Smooth muscle cell (in vitro differentiated cells): ENCODE measurements around the gene GSTM2. TPM values are rescaled to one million over a fixed set of nuclear protein-coding genes. Genes with fewer than 3 reads are reported as not detected.

Source experiments
- DNase-seq: peaks from one replicate; lab custom pipeline; 2025; ENCODE audit not compliant: unreplicated experiment; lab: John Stamatoyannopoulos, UW
- H2AFZ ChIP-seq: fragments of 200-600 bp; sonication (generic); 2 replicates; pipeline ENCODE4 v1.6.0; 2016; ENCODE audit warnings: antibody characterized with exemption, low read depth, mild to moderate bottlenecking
- H3F3A ChIP-seq: fragments of 200-600 bp; sonication (generic); 2 replicates; pipeline ENCODE4 v1.6.0; 2017; ENCODE audit warnings: antibody characterized with exemption, low read depth
- H3K27ac ChIP-seq: fragments of 200-600 bp; sonication (generic); 2 replicates; pipeline ENCODE4 v1.5.1; 2016; ENCODE audit warnings: low read depth, mild to moderate bottlenecking
- H3K27me3 ChIP-seq: fragments of 200-600 bp; sonication (generic); 2 replicates; pipeline ENCODE4 v1.6.1; 2016; ENCODE audit warnings: low read depth, mild to moderate bottlenecking
- H3K36me3 ChIP-seq: fragments of 200-600 bp; sonication (generic); 2 replicates; pipeline ENCODE4 v1.5.1; 2016; ENCODE audit warnings: low read depth
- H3K4me1 ChIP-seq: fragments of 200-600 bp; sonication (generic); 2 replicates; pipeline ENCODE4 v1.5.1; 2016; ENCODE audit warnings: low read depth
- H3K4me2 ChIP-seq: fragments of 200-600 bp; sonication (generic); 2 replicates; pipeline ENCODE4 v1.6.0; 2016; ENCODE audit warnings: mild to moderate bottlenecking
- H3K4me3 ChIP-seq: fragments of 200-600 bp; sonication (generic); 2 replicates; pipeline ENCODE4 v1.5.1; 2016; ENCODE audit warnings: mild to moderate bottlenecking
- H3K79me2 ChIP-seq: fragments of 200-600 bp; sonication (generic); 2 replicates; pipeline ENCODE4 v1.6.0; 2016; ENCODE audit warnings: low read depth, mild to moderate bottlenecking
- H3K9ac ChIP-seq: fragments of 200-600 bp; sonication (generic); 2 replicates; pipeline ENCODE4 v1.6.0; 2016; ENCODE audit warnings: low read depth
- H3K9me3 ChIP-seq: fragments of 200-600 bp; sonication (generic); replicated peaks from 2 replicates; pipeline ENCODE4 v1.5.1; 2016; ENCODE audit warnings: low read depth
- H4K20me1 ChIP-seq: fragments of 200-600 bp; sonication (generic); 2 replicates; pipeline ENCODE4 v1.6.0; 2016; ENCODE audit warnings: low read depth
- WGBS: methylation state at CpG from one replicate; pipeline ENCODE4 v1.1.7; 2016; ENCODE audit warnings: low lambda C conversion rate; 5-methylcytosine and 5-hydroxymethylcytosine counted together
- polyA plus RNA-seq: library from polyadenylated mRNA; unstranded; fragments of >200 nt; fragmentation: Nextera tagmentation; extraction: Ambion mirVana; gene quantifications from 2 replicates; pipeline ENCODE4 v1.2.1, GENCODE V29; 2016
- total RNA-seq: library from RNA; depleted of rRNA; stranded (reverse); fragments of >200 nt; gene quantifications from 2 replicates; pipeline ENCODE4 v1.2.3, GENCODE V29; 2014
- TF ChIP-seq, protein P1 (sequence below): fragments of 200-600 bp; sonication (generic); IDR thresholded peaks from 2 replicates; pipeline ENCODE4 v1.5.1; 2017; ENCODE audit warnings: borderline replicate concordance, mild to moderate bottlenecking, antibody characterized with exemption; ENCODE audit not compliant: insufficient read depth, poor library complexity, severe bottlenecking

GSTM2 gene
- total and polyA plus RNA-seq, 2 experiments from 2014 or later, result 30.3 to 43.8 TPM

DNA sequence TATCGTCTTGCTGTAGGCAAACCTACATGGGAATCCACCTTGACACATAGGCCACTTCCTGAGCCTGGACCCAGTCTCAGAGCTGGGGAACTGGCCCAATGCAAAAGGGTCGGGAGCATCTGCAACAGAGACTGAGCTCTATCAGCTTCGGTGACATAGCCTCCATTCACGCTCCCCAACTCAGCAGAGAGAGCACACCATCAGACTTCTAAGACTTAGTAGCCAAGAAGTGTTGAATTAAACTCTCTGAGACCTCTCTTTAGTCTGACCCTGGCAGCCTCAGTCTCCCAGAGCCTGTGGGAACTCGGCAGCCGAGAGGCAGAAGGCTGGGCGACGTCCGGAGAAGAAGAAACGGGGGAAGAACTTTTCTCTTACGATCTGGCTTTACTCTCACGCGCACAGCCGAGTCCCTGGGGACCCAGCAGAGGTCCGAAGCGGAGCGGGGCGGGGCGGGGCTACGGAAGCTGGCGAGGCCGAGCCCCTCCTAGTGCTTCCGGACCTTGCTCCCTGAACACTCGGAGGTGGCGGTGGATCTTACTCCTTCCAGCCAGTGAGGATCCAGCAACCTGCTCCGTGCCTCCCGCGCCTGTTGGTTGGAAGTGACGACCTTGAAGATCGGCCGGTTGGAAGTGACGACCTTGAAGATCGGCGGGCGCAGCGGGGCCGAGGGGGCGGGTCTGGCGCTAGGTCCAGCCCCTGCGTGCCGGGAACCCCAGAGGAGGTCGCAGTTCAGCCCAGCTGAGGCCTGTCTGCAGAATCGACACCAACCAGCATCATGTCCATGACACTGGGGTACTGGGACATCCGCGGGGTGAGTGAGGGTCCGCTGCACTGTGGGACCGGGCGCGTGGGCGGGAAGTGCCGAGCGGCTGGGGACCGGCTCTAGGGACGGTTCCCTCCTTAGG lies 12.0 kb upstream of the GSTM2 start, which contains the start of gene GSTM4:
Gene GSTM4 (plus strand): TSS at position 485 of the 905 bp plus-strand sequence. CDS start 291 bp downstream, at position 776.
- peak within 1 kb of the TSS; percentile 86 for H2AFZ ChIP-seq
- H3F3A ChIP-seq, result no peaks in the 10 kb centered on the region
- H3K27ac ChIP-seq, result peak within 1 kb of the TSS; percentile 36
- WGBS, result 4% methylated on average over 54 of the region's 54 CpGs
- TF ChIP-seq, protein P1, sequence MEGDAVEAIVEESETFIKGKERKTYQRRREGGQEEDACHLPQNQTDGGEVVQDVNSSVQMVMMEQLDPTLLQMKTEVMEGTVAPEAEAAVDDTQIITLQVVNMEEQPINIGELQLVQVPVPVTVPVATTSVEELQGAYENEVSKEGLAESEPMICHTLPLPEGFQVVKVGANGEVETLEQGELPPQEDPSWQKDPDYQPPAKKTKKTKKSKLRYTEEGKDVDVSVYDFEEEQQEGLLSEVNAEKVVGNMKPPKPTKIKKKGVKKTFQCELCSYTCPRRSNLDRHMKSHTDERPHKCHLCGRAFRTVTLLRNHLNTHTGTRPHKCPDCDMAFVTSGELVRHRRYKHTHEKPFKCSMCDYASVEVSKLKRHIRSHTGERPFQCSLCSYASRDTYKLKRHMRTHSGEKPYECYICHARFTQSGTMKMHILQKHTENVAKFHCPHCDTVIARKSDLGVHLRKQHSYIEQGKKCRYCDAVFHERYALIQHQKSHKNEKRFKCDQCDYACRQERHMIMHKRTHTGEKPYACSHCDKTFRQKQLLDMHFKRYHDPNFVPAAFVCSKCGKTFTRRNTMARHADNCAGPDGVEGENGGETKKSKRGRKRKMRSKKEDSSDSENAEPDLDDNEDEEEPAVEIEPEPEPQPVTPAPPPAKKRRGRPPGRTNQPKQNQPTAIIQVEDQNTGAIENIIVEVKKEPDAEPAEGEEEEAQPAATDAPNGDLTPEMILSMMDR, result no peak
- H4K20me1 ChIP-seq, result no peaks in the 10 kb centered on the region
- peak within 1 kb of the TSS; percentile 89 for H3K4me2 ChIP-seq
- DNase-seq, result peak; percentile 58
- no peaks in the 10 kb centered on the region for H3K4me1 ChIP-seq
- H3K27me3 ChIP-seq, result peaks cover 16% of the 10 kb centered on the region
- no peaks in the 10 kb centered on the region for H3K9me3 ChIP-seq
- H3K4me3 ChIP-seq, result peak within 1 kb of the TSS; percentile 68
- H3K36me3 ChIP-seq, result no peaks in the 10 kb centered on the region
- H3K79me2 ChIP-seq, result no peaks in the 10 kb centered on the region
- H3K9ac ChIP-seq, result peak within 1 kb of the TSS; percentile 36

- H3K4me2 ChIP-seq, result no peak overlapping the region
- H4K20me1 ChIP-seq, result no peaks in the 10 kb centered on the region
- no peaks in the 10 kb centered on the region for H3K36me3 ChIP-seq
- no peak overlapping the region for H3K27ac ChIP-seq
- no peak overlapping the region for H3K4me3 ChIP-seq
- TF ChIP-seq, protein P1, result no peak
- no peaks in the 10 kb centered on the region for H3F3A ChIP-seq
- peaks cover under 1% of the 10 kb centered on the region for H3K27me3 ChIP-seq
- no peaks in the 10 kb centered on the region for H3K9me3 ChIP-seq
- no peaks in the 10 kb centered on the region for H3K79me2 ChIP-seq
- no peak overlapping the region for H2AFZ ChIP-seq
- 100% methylated on average over 4 of the region's 4 CpGs for WGBS
- no peak overlapping the region for H3K9ac ChIP-seq
- DNase-seq, result no peak
- no peaks in the 10 kb centered on the region for H3K4me1 ChIP-seq
These were observed 10.5 kb upstream of the GSTM2 start for GRCh38 chr1:109657395-109657794.

DNA sequence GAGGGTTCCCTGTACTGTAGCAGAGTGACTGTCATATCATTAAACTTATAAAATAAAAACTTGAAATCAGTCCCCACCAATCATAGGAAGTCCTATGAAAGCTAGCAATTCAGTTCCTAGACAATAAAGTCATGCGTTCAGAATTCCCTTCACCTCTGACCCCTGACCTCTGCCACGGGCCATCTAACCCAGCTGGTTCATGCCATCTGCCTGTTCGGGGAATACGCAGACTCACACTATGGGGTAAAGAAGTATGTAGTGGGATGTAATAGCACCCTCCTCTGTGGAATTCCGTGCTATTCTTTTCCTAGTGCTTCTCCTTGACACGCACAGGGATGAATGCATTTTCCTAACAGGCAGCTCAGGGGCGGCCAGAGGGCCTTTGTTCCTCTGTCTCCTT lies 9.9 kb upstream of the GSTM2 start:
- Histone ChIP-seq H3F3A (no peaks in the 10 kb centered on the region), H2AFZ (no peak overlapping the region), H3K27ac (no peak overlapping the region), H3K4me1 (no peaks in the 10 kb centered on the region), H3K36me3 (no peaks in the 10 kb centered on the region), H3K9me3 (no peaks in the 10 kb centered on the region), H3K4me2 (no peak overlapping the region), H3K4me3 (no peak overlapping the region), H3K9ac (no peak overlapping the region), H4K20me1 (no peaks in the 10 kb centered on the region), H3K27me3 (no peaks in the 10 kb centered on the region), H3K79me2 (no peaks in the 10 kb centered on the region)
- 95% methylated on average over 7 of the region's 7 CpGs for WGBS
- DNase-seq, result no peak
- TF ChIP-seq, protein P1, result no peak
